Stimulated activated memory B cell treated with anti-CD40 and anti-IgM and Interleukin-4, amounts not matched to agents 10 μg/mL and 1 μg/mL and 100 μg/mL, for 72 hours (primary cell): Measurements from ENCODE around the gene DSCAM.

Experiments used
- ATAC-seq: fragments of 150-1000 bp; cut with Tn5 transposase; 2 replicates; pipeline ENCODE4 v1.10.0; 2021
- H3K27ac Mint-ChIP-seq: one replicate; pipeline ENCODE4 v1.8.0; 2022; ENCODE audit warnings: mild to moderate bottlenecking, mixed read lengths
- H3K27me3 Mint-ChIP-seq: one replicate; pipeline ENCODE4 v1.8.0; 2022; ENCODE audit warnings: mixed read lengths
- H3K36me3 Mint-ChIP-seq: one replicate; pipeline ENCODE4 v1.8.0; 2022; ENCODE audit warnings: mixed read lengths
- H3K4me1 Mint-ChIP-seq: one replicate; pipeline ENCODE4 v1.8.0; 2022; ENCODE audit warnings: mixed read lengths
- H3K4me3 Mint-ChIP-seq: one replicate; pipeline ENCODE4 v1.8.0; 2022; ENCODE audit warnings: mild to moderate bottlenecking, moderate library complexity, mixed read lengths
- H3K9me3 Mint-ChIP-seq: one replicate; pipeline ENCODE4 v1.8.0; 2022; ENCODE audit warnings: mixed read lengths

DSCAM gene

GRCh38 chr21:39976800-39977199, 870.2 kb downstream of the DSCAM start:
- H3K27me3 Mint-ChIP-seq, result peaks cover 10% of the 10 kb centered on the region
- no peaks in the 10 kb centered on the region for H3K36me3 Mint-ChIP-seq
- peaks cover 6% of the 10 kb centered on the region for H3K9me3 Mint-ChIP-seq
- no peak overlapping the region for H3K4me3 Mint-ChIP-seq
- ATAC-seq, result no peak
- no peak overlapping the region for H3K27ac Mint-ChIP-seq
- no peaks in the 10 kb centered on the region for H3K4me1 Mint-ChIP-seq

DNA sequence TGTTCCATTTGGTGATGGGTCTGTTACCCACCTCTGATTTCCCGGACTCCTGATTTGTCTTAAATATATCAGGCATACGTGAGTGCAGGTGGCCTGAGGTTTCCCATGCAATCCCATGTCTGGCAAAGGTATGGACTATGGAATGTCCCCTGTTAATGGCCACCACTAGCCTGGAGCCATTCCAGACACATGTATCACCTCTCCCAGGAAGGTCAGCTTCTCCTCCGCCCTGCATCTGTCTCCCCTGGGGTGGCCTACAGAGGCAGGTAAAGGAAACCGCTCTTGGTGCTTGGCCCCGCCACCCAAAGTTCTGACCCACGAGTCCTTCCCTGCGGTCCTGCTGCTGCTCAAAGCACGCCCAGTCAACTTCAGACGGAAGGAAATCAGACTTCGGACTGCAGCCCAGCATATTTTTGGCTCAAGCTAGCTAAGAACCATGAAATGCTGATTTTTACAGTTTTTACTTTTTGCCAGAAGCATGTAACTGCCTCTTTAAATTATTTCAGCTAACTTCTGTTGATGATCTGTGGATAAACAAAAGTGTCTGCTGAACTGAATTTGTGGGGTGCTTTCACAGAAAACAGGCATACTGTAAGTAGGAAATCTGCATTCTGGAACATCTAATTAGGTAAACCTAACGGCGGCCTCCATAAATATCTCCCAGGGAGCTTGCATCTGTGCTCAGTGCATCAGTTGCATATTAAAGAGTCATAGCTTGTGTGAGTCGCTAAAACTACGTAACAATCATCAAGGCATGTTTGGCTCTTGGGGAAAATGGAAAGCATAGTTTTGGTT, 873.8 kb downstream of the DSCAM start:
- Mint-ChIP-seq H3K4me1 (no peaks in the 10 kb centered on the region), H3K36me3 (no peaks in the 10 kb centered on the region), H3K4me3 (no peak overlapping the region), H3K27me3 (peaks cover 10% of the 10 kb centered on the region), H3K9me3 (peaks cover 4% of the 10 kb centered on the region), H3K27ac (no peak overlapping the region)
- ATAC-seq, result no peak

DNA sequence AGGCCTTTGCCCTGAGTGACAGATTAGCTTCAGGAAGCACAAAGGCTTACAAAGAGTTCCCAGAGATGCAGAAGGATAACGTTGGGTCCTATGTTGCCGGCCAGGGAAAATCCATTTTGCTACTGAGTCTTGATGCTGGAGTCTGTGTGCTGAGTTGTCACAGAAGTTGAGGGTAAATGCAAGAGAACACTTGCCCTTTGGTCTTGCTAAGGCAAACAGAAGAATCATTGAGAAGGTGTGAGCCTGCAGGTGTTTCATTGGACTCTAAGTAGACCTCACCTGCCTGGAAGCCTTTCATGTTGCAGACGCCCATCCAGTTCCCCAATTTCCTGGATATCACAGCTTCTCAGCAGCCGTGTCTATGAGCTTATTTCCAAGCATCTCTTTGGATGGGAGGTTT, 874.5 kb downstream of the DSCAM start:
- Mint-ChIP-seq H3K4me1 (no peaks in the 10 kb centered on the region), H3K27me3 (peaks cover 10% of the 10 kb centered on the region), H3K9me3 (peaks cover 3% of the 10 kb centered on the region), H3K27ac (no peak overlapping the region), H3K4me3 (no peak overlapping the region), H3K36me3 (no peaks in the 10 kb centered on the region)
- no peak for ATAC-seq

DNA sequence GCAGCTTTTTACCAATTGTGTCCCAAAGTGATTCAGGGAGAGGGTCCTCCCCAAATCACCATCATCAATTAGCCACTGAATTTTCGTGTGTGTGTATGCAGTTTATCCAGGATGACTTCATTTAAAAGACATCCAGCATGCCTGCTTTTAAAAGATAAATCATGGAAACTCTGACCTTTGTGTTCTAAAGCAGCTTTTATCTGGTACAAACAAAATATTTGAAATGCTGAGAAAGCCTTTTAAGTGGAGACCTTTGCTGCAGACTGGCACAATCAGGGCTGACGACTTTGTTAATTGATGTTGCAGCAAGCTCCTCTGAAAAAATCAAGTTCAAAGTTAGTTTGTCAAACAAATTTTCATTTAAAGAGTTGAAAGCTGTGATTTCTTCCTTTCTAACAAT, 875.0 kb downstream of the DSCAM start:
- H3K36me3 Mint-ChIP-seq, result no peaks in the 10 kb centered on the region
- no peak for ATAC-seq

GRCh38 chr21:39969691-39970364, 877.1 kb downstream of the DSCAM start:
- no peak overlapping the region for H3K4me3 Mint-ChIP-seq
- no peaks in the 10 kb centered on the region for H3K27me3 Mint-ChIP-seq
- H3K27ac Mint-ChIP-seq, result no peak overlapping the region
- H3K9me3 Mint-ChIP-seq, result no peaks in the 10 kb centered on the region
- no peaks in the 10 kb centered on the region for H3K4me1 Mint-ChIP-seq
- no peaks in the 10 kb centered on the region for H3K36me3 Mint-ChIP-seq
- no peak for ATAC-seq

More for the DNA sequence above, 875.0 kb downstream of the DSCAM start:
- Mint-ChIP-seq H3K4me1 (no peaks in the 10 kb centered on the region), H3K27me3 (peaks cover 10% of the 10 kb centered on the region), H3K9me3 (peaks cover 3% of the 10 kb centered on the region), H3K4me3 (no peak overlapping the region), H3K27ac (no peak overlapping the region)

GRCh38 chr21:39968010-39968409, 878.9 kb downstream of the DSCAM start:
- Mint-ChIP-seq H3K27me3 (no peaks in the 10 kb centered on the region), H3K9me3 (no peaks in the 10 kb centered on the region), H3K36me3 (no peaks in the 10 kb centered on the region), H3K27ac (no peak overlapping the region), H3K4me3 (no peak overlapping the region), H3K4me1 (no peaks in the 10 kb centered on the region)
- ATAC-seq, result no peak

DNA sequence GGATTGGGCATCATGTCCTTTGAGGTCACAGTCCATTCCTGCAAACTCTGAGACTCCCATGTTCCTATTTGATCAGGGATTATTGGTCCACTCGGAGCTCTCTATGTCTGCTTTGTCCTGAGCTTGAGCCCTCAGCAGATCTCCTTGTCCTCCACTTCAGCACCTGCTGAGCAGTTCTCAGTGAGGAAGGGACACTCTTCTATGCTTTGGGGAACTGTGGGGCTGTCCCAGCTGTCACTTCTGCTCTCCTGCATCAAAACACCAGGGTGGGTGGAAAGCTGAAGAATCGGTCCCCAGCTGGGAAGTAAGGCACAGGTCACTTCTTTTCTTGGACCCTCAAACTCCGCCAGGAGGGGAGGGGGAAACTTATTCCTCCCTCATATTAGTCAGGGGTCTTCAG, 880.2 kb downstream of the DSCAM start:
- Mint-ChIP-seq H3K36me3 (no peaks in the 10 kb centered on the region), H3K9me3 (peaks cover 4% of the 10 kb centered on the region), H3K4me1 (no peaks in the 10 kb centered on the region), H3K4me3 (no peak overlapping the region), H3K27me3 (no peaks in the 10 kb centered on the region), H3K27ac (no peak overlapping the region)
- no peak for ATAC-seq

GRCh38 chr21:39965026-39965425, 881.9 kb downstream of the DSCAM start:
- no peak overlapping the region for H3K4me3 Mint-ChIP-seq
- ATAC-seq, result no peak
- H3K4me1 Mint-ChIP-seq, result no peaks in the 10 kb centered on the region
- no peaks in the 10 kb centered on the region for H3K27me3 Mint-ChIP-seq
- H3K9me3 Mint-ChIP-seq, result peaks cover 11% of the 10 kb centered on the region
- no peak overlapping the region for H3K27ac Mint-ChIP-seq
- H3K36me3 Mint-ChIP-seq, result no peaks in the 10 kb centered on the region

- no peaks in the 10 kb centered on the region for H3K27me3 Mint-ChIP-seq
- no peaks in the 10 kb centered on the region for H3K4me1 Mint-ChIP-seq
- no peaks in the 10 kb centered on the region for H3K36me3 Mint-ChIP-seq
- peaks cover 13% of the 10 kb centered on the region for H3K9me3 Mint-ChIP-seq
- H3K4me3 Mint-ChIP-seq, result no peak overlapping the region
- no peak for ATAC-seq
- no peak overlapping the region for H3K27ac Mint-ChIP-seq
Observed at GRCh38 chr21:39961251-39961650, 885.7 kb downstream of the DSCAM start.
